Lower leg skin (tissue), 3 donors: ENCODE results near the gene CHST12.

Source experiments
- POLR2A ChIP-seq, 2 donors: fragments of 450-650 bp; IDR thresholded peaks; one replicate each; pipeline ENCODE4 v1.6.1; 2016 to 2017; ENCODE audit warnings: antibody characterized with exemption in 2 of 2, mild to moderate bottlenecking in 1 of 2, moderate library complexity in 1 of 2
- TF ChIP-seq, protein P1 (sequence below), 3 donors: fragments of 450-650 bp; IDR thresholded peaks; one replicate each; pipeline ENCODE4 v1.5.1; 2016; ENCODE audit warnings: antibody characterized with exemption in 3 of 3, mild to moderate bottlenecking in 3 of 3, moderate library complexity in 2 of 3

DNA sequence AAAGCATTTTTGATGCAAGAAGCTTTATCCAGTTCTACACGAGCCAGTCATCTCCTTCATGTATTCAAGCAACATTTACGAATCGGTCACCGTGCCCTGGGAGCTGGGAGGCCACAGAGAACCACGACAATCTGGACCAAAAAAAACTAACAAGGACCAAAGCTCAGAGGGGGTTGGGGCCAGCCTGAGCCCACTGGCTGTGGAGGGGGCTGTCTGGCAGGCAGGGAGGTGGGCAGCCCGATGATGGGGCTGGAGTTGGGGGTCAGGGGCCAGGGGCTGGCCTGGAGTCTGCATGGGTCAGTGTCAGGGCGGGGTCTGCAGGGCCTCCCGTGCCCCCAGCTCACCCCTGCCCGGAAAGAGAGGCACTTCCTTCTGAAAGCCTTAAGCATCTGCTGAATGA, 85.3 kb downstream of the CHST12 start:
- TF ChIP-seq, protein P1, sequence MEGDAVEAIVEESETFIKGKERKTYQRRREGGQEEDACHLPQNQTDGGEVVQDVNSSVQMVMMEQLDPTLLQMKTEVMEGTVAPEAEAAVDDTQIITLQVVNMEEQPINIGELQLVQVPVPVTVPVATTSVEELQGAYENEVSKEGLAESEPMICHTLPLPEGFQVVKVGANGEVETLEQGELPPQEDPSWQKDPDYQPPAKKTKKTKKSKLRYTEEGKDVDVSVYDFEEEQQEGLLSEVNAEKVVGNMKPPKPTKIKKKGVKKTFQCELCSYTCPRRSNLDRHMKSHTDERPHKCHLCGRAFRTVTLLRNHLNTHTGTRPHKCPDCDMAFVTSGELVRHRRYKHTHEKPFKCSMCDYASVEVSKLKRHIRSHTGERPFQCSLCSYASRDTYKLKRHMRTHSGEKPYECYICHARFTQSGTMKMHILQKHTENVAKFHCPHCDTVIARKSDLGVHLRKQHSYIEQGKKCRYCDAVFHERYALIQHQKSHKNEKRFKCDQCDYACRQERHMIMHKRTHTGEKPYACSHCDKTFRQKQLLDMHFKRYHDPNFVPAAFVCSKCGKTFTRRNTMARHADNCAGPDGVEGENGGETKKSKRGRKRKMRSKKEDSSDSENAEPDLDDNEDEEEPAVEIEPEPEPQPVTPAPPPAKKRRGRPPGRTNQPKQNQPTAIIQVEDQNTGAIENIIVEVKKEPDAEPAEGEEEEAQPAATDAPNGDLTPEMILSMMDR (IDR thresholded peaks at IDR 0.05): no peak
- TF ChIP-seq POLR2A (IDR thresholded peaks at IDR 0.05): no peak
